Spleen (tissue), 11 donors: ENCODE data around the gene HS2ST1. TPM values are rescaled to one million over a fixed set of nuclear protein-coding genes. Genes with fewer than 3 reads are reported as not detected.
"Not testable (repeated sequence)": the region's sequence is repeated elsewhere in the genome, so short reads cannot be mapped to it uniquely, and the experiment has no call there.

Experiments
- DNase-seq: peaks from one replicate; pipeline ENCODE4 v3.0.0-alpha.2; 2020
- H3K27ac ChIP-seq, 8 donors: fragments of 200-600 bp; sonication (generic) in 7 of 8; 1 replicate in 4 of 8; 2 replicates in 4 of 8; pipeline versions ENCODE4 v1.5.0 to v1.8.0; 2016 to 2021; ENCODE audit warnings: inconsistent platforms in 4 of 8, mild to moderate bottlenecking in 4 of 8, moderate library complexity in 1 of 8
- H3K27me3 ChIP-seq, 7 donors: fragments of 200-600 bp; sonication (generic) in 6 of 7; replicated peaks in 1 of 7; 1 replicate in 4 of 7; 2 replicates in 3 of 7; pipeline versions ENCODE4 v1.5.0 to v1.8.0; 2016 to 2021; ENCODE audit warnings: inconsistent platforms in 3 of 7, mild to moderate bottlenecking in 1 of 7
- H3K36me3 ChIP-seq, 6 donors: fragments of 200-600 bp; sonication (generic) in 5 of 6; 1 replicate in 4 of 6; 2 replicates in 2 of 6; pipeline versions ENCODE4 v1.5.0 to v1.8.0; 2016 to 2021; ENCODE audit warnings: inconsistent platforms in 2 of 6
- H3K4me1 ChIP-seq, 6 donors: fragments of 200-600 bp; sonication (generic) in 5 of 6; 1 replicate in 3 of 6; 2 replicates in 3 of 6; pipeline versions ENCODE4 v1.5.0 to v1.8.0; 2016 to 2021; ENCODE audit warnings: inconsistent platforms in 3 of 6
- H3K4me3 ChIP-seq, 8 donors: fragments of 200-600 bp; sonication (generic) in 7 of 8; 1 replicate in 4 of 8; 2 replicates in 4 of 8; pipeline versions ENCODE4 v1.5.0 to v1.8.0; 2016 to 2021; ENCODE audit warnings: inconsistent platforms in 4 of 8, mild to moderate bottlenecking in 4 of 8, moderate library complexity in 2 of 8
- H3K9me3 ChIP-seq, 8 donors: fragments of 200-600 bp; sonication (generic) in 7 of 8; 1 replicate in 4 of 8; 2 replicates in 4 of 8; pipeline versions ENCODE4 v1.5.0 to v1.8.0; 2016 to 2021; ENCODE audit warnings: inconsistent platforms in 4 of 8
- POLR2A ChIP-seq, 3 donors: fragments of 450-650 bp; IDR thresholded peaks; one replicate each; pipeline ENCODE4 v1.5.1; 2017; ENCODE audit warnings: antibody characterized with exemption in 3 of 3, mild to moderate bottlenecking in 1 of 3
- POLR2AphosphoS5 ChIP-seq, 3 donors: sonication (generic); formaldehyde crosslinking; IDR thresholded peaks; one replicate each; pipeline ENCODE4 v1.5.1; 2017; ENCODE audit warnings: antibody characterized with exemption in 3 of 3
- WGBS, 5 donors: extraction: QIAGEN DNeasy Blood & Tissue Kit in 3 of 5; methylation state at CpG; one replicate each; pipeline versions ENCODE4 v1.1.5 to v1.1.7; 2013 to 2018; 5-methylcytosine and 5-hydroxymethylcytosine counted together
- intact Hi-C: fragments of 100-400 bp; cut with DNase I; formaldehyde crosslinking; loops from one replicate; pipeline ENCODE4 v1.15.0; 2023; ENCODE audit warnings: low total_unique reads
- polyA plus RNA-seq, 3 donors: library from polyadenylated mRNA; stranded (reverse); fragments of 200-250 nt; gene quantifications; one replicate each; pipeline ENCODE4 v1.2.1, GENCODE V29; 2013
- total RNA-seq, 7 donors: library from RNA; depleted of rRNA in 3 of 7; stranded (reverse); fragments of >200 nt in 3 of 7; fragmentation: NEBNext Ultra II Directional in 4 of 7; extraction: Animal tissue kit (Norgen Biotek cat#: 25700) in 4 of 7; gene quantifications; one replicate each; pipeline versions ENCODE4 v1.1.0 to v1.2.1, GENCODE V29; 2016 to 2021
- TF ChIP-seq, protein P1 (sequence below), 11 experiments: fragments of 200-600 bp in 7 of 11; fragments of 450-650 bp in 4 of 11; sonication (generic) in 4 of 11; IDR thresholded peaks in 8 of 11; conservative IDR thresholded peaks in 3 of 11; 1 replicate in 7 of 11; 2 replicates in 4 of 11; pipeline versions ENCODE4 v1.4.0 to v1.8.0; 2016 to 2021; ENCODE audit warnings: antibody characterized with exemption in 11 of 11, inconsistent platforms in 4 of 11, mild to moderate bottlenecking in 1 of 11
- donor health status: healthy with polysubstance abuse.
- donor health status: DM: no; HTN: no; CAD: no; lungs with moderate emphysema.
- donor health status: DM: no; HTN: no; CAD: no.
- donor health status: Bipolar disorder and iron deficiency.
- donor health status: healthy.
- donor health status: DM: no; HTN: no; CAD: no.
- donor health status: DM: yes; HTN: yes; CAD: no.

HS2ST1 gene
- total and polyA plus RNA-seq, 10 donors: 4.6 to 32.9 (median 22.3) TPM

GRCh38 chr1:86972262-86972661 is 57.8 kb downstream of the HS2ST1 start:
- intact Hi-C loops: no loop called here
- WGBS, 5 donors: 85 to 90% (median 86%) methylated on average over 2 of the region's 2 CpGs
- DNase-seq: no peak

GRCh38 chr1:86975993-86976550 is 61.6 kb downstream of the HS2ST1 start:
- intact Hi-C loops: no loop called here
- TF ChIP-seq, protein P1, sequence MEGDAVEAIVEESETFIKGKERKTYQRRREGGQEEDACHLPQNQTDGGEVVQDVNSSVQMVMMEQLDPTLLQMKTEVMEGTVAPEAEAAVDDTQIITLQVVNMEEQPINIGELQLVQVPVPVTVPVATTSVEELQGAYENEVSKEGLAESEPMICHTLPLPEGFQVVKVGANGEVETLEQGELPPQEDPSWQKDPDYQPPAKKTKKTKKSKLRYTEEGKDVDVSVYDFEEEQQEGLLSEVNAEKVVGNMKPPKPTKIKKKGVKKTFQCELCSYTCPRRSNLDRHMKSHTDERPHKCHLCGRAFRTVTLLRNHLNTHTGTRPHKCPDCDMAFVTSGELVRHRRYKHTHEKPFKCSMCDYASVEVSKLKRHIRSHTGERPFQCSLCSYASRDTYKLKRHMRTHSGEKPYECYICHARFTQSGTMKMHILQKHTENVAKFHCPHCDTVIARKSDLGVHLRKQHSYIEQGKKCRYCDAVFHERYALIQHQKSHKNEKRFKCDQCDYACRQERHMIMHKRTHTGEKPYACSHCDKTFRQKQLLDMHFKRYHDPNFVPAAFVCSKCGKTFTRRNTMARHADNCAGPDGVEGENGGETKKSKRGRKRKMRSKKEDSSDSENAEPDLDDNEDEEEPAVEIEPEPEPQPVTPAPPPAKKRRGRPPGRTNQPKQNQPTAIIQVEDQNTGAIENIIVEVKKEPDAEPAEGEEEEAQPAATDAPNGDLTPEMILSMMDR (IDR thresholded peaks at IDR 0.05 in 8 of 11, conservative IDR thresholded peaks at IDR 0.05 in 3 of 11): no peak
- TF ChIP-seq POLR2A (IDR thresholded peaks at IDR 0.05) (no peak), POLR2AphosphoS5 (IDR thresholded peaks at IDR 0.05) (no peak)
- H3K36me3 ChIP-seq: no peaks in the 10 kb centered on the region
- 63 to 81% (median 79%) methylated on average over 2 of the region's 2 CpGs for WGBS, 5 donors
- peaks cover 0 to 20% (median 4%) of the 10 kb centered on the region in 6 donors for H3K4me1 ChIP-seq
- no peak overlapping the region for H3K27ac ChIP-seq
- no peak for DNase-seq
- no peaks in the 10 kb centered on the region for H3K27me3 ChIP-seq
- no peak overlapping the region for H3K4me3 ChIP-seq
- no peaks in the 10 kb centered on the region for H3K9me3 ChIP-seq

More at GRCh38 chr1:86972262-86972661, 57.8 kb downstream of the HS2ST1 start:
- Histone ChIP-seq H3K4me1 (peaks cover 0 to 20% (median 4%) of the 10 kb centered on the region in 6 donors), H3K27ac (no peak overlapping the region), H3K9me3 (no peaks in the 10 kb centered on the region), H3K4me3 (no peak overlapping the region), H3K36me3 (no peaks in the 10 kb centered on the region), H3K27me3 (no peaks in the 10 kb centered on the region)
- TF ChIP-seq POLR2AphosphoS5 (IDR thresholded peaks at IDR 0.05) (no peak), POLR2A (IDR thresholded peaks at IDR 0.05) (no peak)
- TF ChIP-seq, protein P1 (IDR thresholded peaks at IDR 0.05 in 8 of 11, conservative IDR thresholded peaks at IDR 0.05 in 3 of 11): no peak

- Histone ChIP-seq H3K27ac (no peak overlapping the region), H3K4me1 (peaks cover 0 to 17% (median 4%) of the 10 kb centered on the region in 6 donors), H3K36me3 (no peaks in the 10 kb centered on the region), H3K9me3 (no peaks in the 10 kb centered on the region), H3K27me3 (no peaks in the 10 kb centered on the region), H3K4me3 (no peak overlapping the region)
- no peak for DNase-seq
- intact Hi-C loops: no loop called here
- no peak for TF ChIP-seq POLR2A (IDR thresholded peaks at IDR 0.05)
- TF ChIP-seq, protein P1 (IDR thresholded peaks at IDR 0.05 in 8 of 11, conservative IDR thresholded peaks at IDR 0.05 in 3 of 11): no peak
- no peak for TF ChIP-seq POLR2AphosphoS5 (IDR thresholded peaks at IDR 0.05)
Observed at GRCh38 chr1:86976664-86977063, 62.2 kb downstream of the HS2ST1 start.

GRCh38 chr1:86981482-86982213 is 67.2 kb downstream of the HS2ST1 start:
- Histone ChIP-seq H3K36me3 (no peaks in the 10 kb centered on the region), H3K27ac (no peak overlapping the region), H3K4me3 (no peak overlapping the region), H3K9me3 (no peaks in the 10 kb centered on the region), H3K27me3 (no peaks in the 10 kb centered on the region), H3K4me1 (no peaks in the 10 kb centered on the region)
- intact Hi-C loops: no loop called here
- DNase-seq: no peak
- no peak for TF ChIP-seq POLR2AphosphoS5 (IDR thresholded peaks at IDR 0.05)
- TF ChIP-seq, protein P1 (IDR thresholded peaks at IDR 0.05 in 8 of 11, conservative IDR thresholded peaks at IDR 0.05 in 3 of 11): no peak
- TF ChIP-seq POLR2A (IDR thresholded peaks at IDR 0.05): no peak
- WGBS, 5 donors: 87 to 97% (median 93%) methylated on average over 6 to 7 of the region's 7 CpGs

- H3K9me3 ChIP-seq, H3K4me1 ChIP-seq, intact Hi-C loops, H3K36me3 ChIP-seq, DNase-seq, H3K4me3 ChIP-seq, H3K27ac ChIP-seq, H3K27me3 ChIP-seq: not testable (repeated sequence)
- 96 to 99% (median 97%) methylated on average over 12 of the region's 12 CpGs for WGBS, 5 donors
Observed at GRCh38 chr1:86983677-86984076, 69.2 kb downstream of the HS2ST1 start.
